GM10266 (cell line): Measurements from ENCODE around the gene ADAD2.
"Not testable (repeated sequence)": the region's sequence is repeated elsewhere in the genome, so short reads cannot be mapped to it uniquely, and the experiment has no call there.

Source experiments
- DNase-seq: peaks from one replicate; pipeline ENCODE4 v3.0.0; 2012; ENCODE audit errors: extremely low spot score
- CTCF ChIP-seq: IDR thresholded peaks from 2 replicates; pipeline ENCODE4 v1.5.1; 2012; ENCODE audit warnings: mild to moderate bottlenecking, low read depth; ENCODE audit not compliant: control insufficient read depth, insufficient read depth; ENCODE audit errors: missing control alignments

The ADAD2 gene

GRCh38 chr16:84196727-84197394 lies 5.9 kb downstream of the ADAD2 start:
- TF ChIP-seq CTCF: no peak
- DNase-seq: no peak

- TF ChIP-seq CTCF: no peak
- no peak for DNase-seq
Observed at GRCh38 chr16:84197466-84198128, 6.6 kb downstream of the ADAD2 start.

GRCh38 chr16:84198401-84198800 lies 7.4 kb downstream of the ADAD2 start:
- TF ChIP-seq CTCF: no peak
- no peak for DNase-seq

- no peak for TF ChIP-seq CTCF
- no peak for DNase-seq
Observed at GRCh38 chr16:84199097-84199496, 8.1 kb downstream of the ADAD2 start.

GRCh38 chr16:84199861-84200260 lies 8.9 kb downstream of the ADAD2 start:
- no peak for DNase-seq
- TF ChIP-seq CTCF: no peak

- DNase-seq: not testable (repeated sequence)
Observed at GRCh38 chr16:84204551-84204950, 13.6 kb downstream of the ADAD2 start.

GRCh38 chr16:84205123-84205522 lies 14.2 kb downstream of the ADAD2 start:
- not testable (repeated sequence) for DNase-seq

- no peak for TF ChIP-seq CTCF
- no peak for DNase-seq
Observed at GRCh38 chr16:84205976-84206691, 15.2 kb downstream of the ADAD2 start.
